Tongue (tissue), 2 donors: ENCODE measurements around the gene PHKA2. TPM values are rescaled to one million over a fixed set of nuclear protein-coding genes. Genes with fewer than 3 reads are reported as not detected.

ENCODE experiments used
- DNase-seq: peaks from one replicate; pipeline ENCODE4 v3.0.0-alpha.2; 2015
- total RNA-seq: library from RNA; depleted of rRNA; stranded (reverse); fragments of >200 nt; gene quantifications from one replicate; pipeline ENCODE4 v1.2.3, GENCODE V29; 2014

The PHKA2 gene
- total RNA-seq, 1 donor from 2014 or later: 23.8 TPM

GRCh38 chrX:18931972-18932371 lies 51.9 kb downstream of the PHKA2 start:
- peak; percentile 27 for DNase-seq

- DNase-seq: no peak
These were observed 54.1 kb downstream of the PHKA2 start for GRCh38 chrX:18929775-18930174.

GRCh38 chrX:18927558-18927957 lies 56.4 kb downstream of the PHKA2 start:
- DNase-seq: peak; percentile 36

DNA sequence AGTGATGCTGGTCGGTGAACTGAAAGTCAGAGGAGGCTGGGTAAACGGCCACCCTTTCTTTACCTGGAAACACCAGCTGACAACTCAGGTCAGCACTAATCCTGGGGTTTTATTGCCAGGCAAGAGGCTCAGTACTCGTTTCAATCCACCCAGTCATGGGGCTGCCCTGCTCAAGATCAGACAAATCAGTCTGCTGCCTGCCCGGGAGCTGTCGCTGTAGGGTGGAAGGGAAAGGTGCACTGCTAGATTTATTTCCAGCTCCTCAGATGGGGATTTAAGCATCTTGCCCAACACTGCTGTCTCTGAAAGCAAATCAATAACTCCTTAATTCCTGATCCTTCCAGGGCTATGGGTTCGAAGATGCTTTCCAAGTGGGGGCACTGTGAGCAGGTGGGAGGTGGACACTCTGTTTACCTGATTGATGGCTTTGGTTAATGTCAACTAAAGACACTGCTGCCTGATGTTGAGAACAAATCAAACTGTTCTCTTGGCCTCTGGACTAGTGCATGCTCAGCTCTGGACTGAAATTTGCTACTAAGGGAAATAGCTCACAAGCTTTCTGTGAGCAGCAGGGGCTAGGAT lies 59.3 kb downstream of the PHKA2 start:
- DNase-seq: no peak

- no peak for DNase-seq
These were observed 63.3 kb downstream of the PHKA2 start for GRCh38 chrX:18920566-18920965.

GRCh38 chrX:18920079-18920478 lies 63.8 kb downstream of the PHKA2 start:
- DNase-seq: no peak

GRCh38 chrX:18917831-18918230 lies 66.1 kb downstream of the PHKA2 start:
- no peak for DNase-seq

DNA sequence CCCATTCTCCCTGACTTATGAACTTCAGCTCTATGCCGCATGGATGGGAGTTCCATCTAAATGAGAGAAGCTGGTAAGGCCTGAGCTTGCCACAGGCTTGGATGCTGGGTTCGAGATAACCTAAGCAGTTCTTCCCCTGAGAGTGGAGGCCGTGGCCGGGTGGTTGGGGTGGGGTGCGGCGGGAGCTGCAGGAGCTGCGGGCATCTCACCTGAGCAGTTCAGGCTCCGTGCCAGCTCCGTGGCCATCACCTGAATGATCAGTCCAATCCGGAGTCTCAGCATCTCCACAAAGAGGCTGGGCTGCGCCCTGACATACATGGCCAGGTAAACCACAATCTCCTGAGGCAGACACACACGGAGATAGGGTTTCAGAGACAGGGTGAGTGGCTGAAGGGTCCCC lies 77.6 kb downstream of the PHKA2 start:
- DNase-seq: no peak

GRCh38 chrX:18900401-18900976 lies 83.4 kb downstream of the PHKA2 start:
- DNase-seq: no peak

DNA sequence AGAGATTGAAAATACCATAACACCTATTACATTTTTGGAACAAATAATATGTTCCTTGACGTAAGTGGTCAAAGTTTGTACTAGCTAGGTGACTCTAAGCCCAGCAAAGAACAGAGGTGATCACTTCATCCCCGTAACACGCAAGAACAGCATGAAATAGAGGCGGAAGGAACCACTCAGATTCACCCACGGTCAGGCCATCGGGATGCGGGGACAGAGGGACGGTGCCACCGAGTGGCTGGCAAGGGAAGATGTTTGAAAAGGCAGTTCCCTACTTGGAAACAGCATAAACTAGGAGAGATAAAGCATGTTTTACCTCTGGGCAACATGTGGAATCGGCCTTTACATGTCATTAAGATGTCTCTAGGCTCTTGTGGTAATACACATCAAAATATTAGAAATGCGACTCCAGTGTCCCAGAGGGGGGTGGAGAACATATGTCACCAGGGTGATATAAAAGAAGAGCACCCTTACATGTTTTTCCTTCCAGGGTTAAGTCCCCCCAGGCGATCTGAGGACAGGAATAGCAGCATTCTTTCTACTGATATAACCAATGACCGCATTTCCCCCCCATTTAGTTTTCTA lies 84.0 kb downstream of the PHKA2 start:
- DNase-seq: no peak

GRCh38 chrX:18898492-18898891 lies 85.4 kb downstream of the PHKA2 start:
- DNase-seq: no peak

DNA sequence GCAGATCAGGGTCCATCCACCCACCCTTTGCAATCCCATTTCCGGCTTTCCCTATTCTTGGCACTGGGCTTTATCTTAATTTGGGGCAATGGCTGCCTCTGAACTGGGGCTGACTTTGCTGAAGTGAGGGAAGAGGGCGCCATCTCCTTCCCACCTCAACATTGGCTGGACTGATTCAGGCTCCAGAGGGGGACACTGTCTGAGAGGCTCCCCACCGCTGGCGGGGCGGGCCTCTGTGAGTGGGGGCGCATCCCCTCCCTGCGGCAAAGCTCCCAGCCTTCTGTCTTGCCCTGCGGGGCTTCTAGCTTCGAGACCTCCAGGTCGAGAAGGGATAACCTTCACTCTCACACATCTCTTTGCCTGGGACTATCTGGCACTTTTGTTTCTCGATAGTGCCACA lies 85.8 kb downstream of the PHKA2 start:
- DNase-seq: no peak

GRCh38 chrX:18897611-18898010 lies 86.3 kb downstream of the PHKA2 start:
- no peak for DNase-seq

DNA sequence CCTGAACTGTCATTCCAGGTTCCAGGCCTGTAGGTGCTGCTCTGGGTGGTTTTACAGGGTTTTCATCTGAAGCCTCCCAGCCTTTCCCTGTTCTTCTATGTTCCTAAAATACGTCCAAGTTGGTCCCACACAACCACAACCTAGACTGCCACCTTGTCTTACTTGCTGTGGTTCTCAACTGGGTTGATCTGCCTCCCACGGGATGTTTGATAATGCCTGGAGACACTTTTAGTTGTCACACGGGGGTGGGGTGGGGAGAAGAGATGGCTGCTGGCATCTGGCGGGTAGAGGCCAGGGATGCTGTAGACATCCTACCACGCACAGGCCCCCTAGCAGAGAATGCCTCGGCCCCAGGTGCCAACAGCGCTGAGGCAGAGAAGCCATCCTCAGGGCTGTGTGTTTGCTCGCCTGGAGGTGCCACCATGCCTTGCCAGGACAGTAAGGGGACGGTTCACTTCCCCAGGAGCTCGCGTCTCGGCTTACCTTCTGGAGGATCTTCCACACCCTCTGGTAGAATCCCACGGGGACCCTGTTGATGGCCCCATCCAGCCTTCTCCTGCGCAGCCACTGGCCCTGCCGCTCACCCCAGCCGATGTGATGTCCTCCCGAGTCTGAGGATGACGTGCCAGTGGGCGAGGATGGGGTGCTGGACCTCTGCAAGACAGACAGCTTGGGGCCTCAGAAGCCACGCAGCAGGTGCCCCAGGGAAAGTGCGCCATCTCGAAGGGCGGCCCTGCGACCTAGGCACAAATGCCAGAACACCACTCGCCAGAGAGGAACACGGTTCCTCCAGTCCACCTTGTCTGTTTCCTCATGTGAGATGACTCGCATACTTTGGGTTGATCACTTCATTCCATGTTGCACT lies 87.0 kb downstream of the PHKA2 start:
- no peak for DNase-seq

GRCh38 chrX:18895189-18895951 lies 88.5 kb downstream of the PHKA2 start:
- peak; percentile 57 for DNase-seq

- DNase-seq: no peak
These were observed 89.8 kb downstream of the PHKA2 start for GRCh38 chrX:18894156-18894555.

GRCh38 chrX:18893536-18893935 lies 90.4 kb downstream of the PHKA2 start:
- no peak for DNase-seq

- no peak for DNase-seq
These were observed 91.0 kb downstream of the PHKA2 start for GRCh38 chrX:18892899-18893298.

GRCh38 chrX:18891548-18891945 lies 92.4 kb downstream of the PHKA2 start:
- DNase-seq: no peak

- no peak for DNase-seq
These were observed 93.0 kb downstream of the PHKA2 start for GRCh38 chrX:18890724-18891547.

GRCh38 chrX:18890049-18890381 lies 93.9 kb downstream of the PHKA2 start:
- DNase-seq: no peak
